Calu3 (cell line): ENCODE measurements around the gene DNAJC4. TPM values are rescaled to one million over a fixed set of nuclear protein-coding genes. Genes with fewer than 3 reads are reported as not detected.

Experiments
- BruUV-seq: library from RNA; stranded (reverse); fragments of 400-500 nt; replicated peaks from 2 replicates; lab custom pipeline; 2021; lab: Mats Ljungman, UMichigan
- CTCF ChIA-PET: fragments of 300-600 bp; sonication (Branson Sonifier 250); formaldehyde crosslinking; loops from one replicate; lab custom pipeline; 2022; ENCODE audit warnings: antibody characterized with exemption; lab: Charles Lee
- DNase-seq: peaks from one replicate; pipeline ENCODE4 v3.0.0; 2022
- H3K27ac Mint-ChIP-seq: one replicate; pipeline ENCODE4 v1.8.0; 2022; ENCODE audit warnings: mixed read lengths; ENCODE audit not compliant: unreplicated experiment
- H3K27me3 Mint-ChIP-seq: one replicate; pipeline ENCODE4 v1.8.0; 2022; ENCODE audit warnings: mixed read lengths; ENCODE audit not compliant: unreplicated experiment
- H3K36me3 Mint-ChIP-seq: one replicate; pipeline ENCODE4 v1.8.0; 2022; ENCODE audit warnings: mild to moderate bottlenecking, moderate library complexity, mixed read lengths; ENCODE audit not compliant: insufficient read depth, unreplicated experiment
- H3K4me1 Mint-ChIP-seq: one replicate; pipeline ENCODE4 v1.8.0; 2022; ENCODE audit warnings: mild to moderate bottlenecking, low read depth, mixed read lengths; ENCODE audit not compliant: unreplicated experiment
- H3K4me3 Mint-ChIP-seq: one replicate; pipeline ENCODE4 v1.8.0; 2022; ENCODE audit warnings: mild to moderate bottlenecking, low read depth, moderate library complexity, mixed read lengths; ENCODE audit not compliant: unreplicated experiment
- H3K9me3 Mint-ChIP-seq: one replicate; pipeline ENCODE4 v1.8.0; 2022; ENCODE audit warnings: low read depth, mixed read lengths; ENCODE audit not compliant: unreplicated experiment
- CTCF ChIP-seq: fragments of 200-600 bp; IDR thresholded peaks from one replicate; pipeline ENCODE4 v1.8.0; 2022; ENCODE audit warnings: antibody characterized with exemption; ENCODE audit not compliant: unreplicated experiment
- intact Hi-C: fragments of 100-400 bp; cut with micrococcal nuclease; formaldehyde crosslinking; loops from one replicate; pipeline ENCODE4 v1.10.0; 2022; ENCODE audit not compliant: unreplicated experiment
- total RNA-seq: library from RNA; stranded (reverse); gene quantifications from 2 replicates; pipeline ENCODE4 v1.2.3, GENCODE V29; 2022

DNAJC4 gene
- total RNA-seq, 1 experiment from 2014 or later = 26.6 TPM

- no peak for DNase-seq
- CTCF ChIA-PET = no interaction called here
- Mint-ChIP-seq H3K27me3 (no peaks in the 10 kb centered on the region), H3K27ac (no peak overlapping the region), H3K4me1 (peaks cover 13% of the 10 kb centered on the region), H3K4me3 (no peak overlapping the region), H3K36me3 (peaks cover 48% of the 10 kb centered on the region), H3K9me3 (no peaks in the 10 kb centered on the region)
- no peak for TF ChIP-seq CTCF
- intact Hi-C loops = no loop called here
- BruUV-seq = no TSS peak
Measured at GRCh38 chr11:64263947-64264317, 33.6 kb downstream of the DNAJC4 start.

GRCh38 chr11:64264371-64264852 lies 34.1 kb downstream of the DNAJC4 start:
- no peak for DNase-seq
- intact Hi-C loops = no loop called here

GRCh38 chr11:64265176-64266160 lies 35.1 kb downstream of the DNAJC4 start:
- CTCF ChIA-PET = interaction anchor here (0.6 kb wide), 1 partner anchor 20 kb away, joined by 4 read pairs; no protein-coding TSS in a partner anchor
- Mint-ChIP-seq H3K36me3 (peaks cover 50% of the 10 kb centered on the region), H3K27me3 (no peaks in the 10 kb centered on the region), H3K4me3 (no peak overlapping the region), H3K27ac (peak overlapping the region; percentile 21), H3K4me1 (peaks cover 18% of the 10 kb centered on the region), H3K9me3 (no peaks in the 10 kb centered on the region)
- intact Hi-C loops = no loop called here
- TF ChIP-seq CTCF = no peak
- no TSS peak for BruUV-seq
- no peak for DNase-seq

More at GRCh38 chr11:64264371-64264852, 34.1 kb downstream of the DNAJC4 start:
- H3K9me3 Mint-ChIP-seq = no peaks in the 10 kb centered on the region
- TF ChIP-seq CTCF = no peak
- H3K4me3 Mint-ChIP-seq = no peak overlapping the region
- no peak overlapping the region for H3K27ac Mint-ChIP-seq
- no TSS peak for BruUV-seq
- H3K36me3 Mint-ChIP-seq = peaks cover 48% of the 10 kb centered on the region
- CTCF ChIA-PET = no interaction called here
- peaks cover 18% of the 10 kb centered on the region for H3K4me1 Mint-ChIP-seq
- no peaks in the 10 kb centered on the region for H3K27me3 Mint-ChIP-seq

- Mint-ChIP-seq H3K27me3 (no peaks in the 10 kb centered on the region), H3K27ac (no peak overlapping the region), H3K4me1 (peaks cover 18% of the 10 kb centered on the region), H3K9me3 (no peaks in the 10 kb centered on the region), H3K4me3 (no peak overlapping the region), H3K36me3 (peaks cover 59% of the 10 kb centered on the region)
- intact Hi-C loops = no loop called here
- no peak for TF ChIP-seq CTCF
- no TSS peak for BruUV-seq
- CTCF ChIA-PET = no interaction called here
- no peak for DNase-seq
Measured at GRCh38 chr11:64266339-64266738, 36.0 kb downstream of the DNAJC4 start.
